ENCODE measurements around the gene GTPBP10.

GRCh38 chr7:90421651-90422050 lies 75.1 kb downstream of the GTPBP10 start:
- no peak for TF ChIP-seq POLR2A (IDR thresholded peaks at IDR 0.05)
- TF ChIP-seq, protein P1, sequence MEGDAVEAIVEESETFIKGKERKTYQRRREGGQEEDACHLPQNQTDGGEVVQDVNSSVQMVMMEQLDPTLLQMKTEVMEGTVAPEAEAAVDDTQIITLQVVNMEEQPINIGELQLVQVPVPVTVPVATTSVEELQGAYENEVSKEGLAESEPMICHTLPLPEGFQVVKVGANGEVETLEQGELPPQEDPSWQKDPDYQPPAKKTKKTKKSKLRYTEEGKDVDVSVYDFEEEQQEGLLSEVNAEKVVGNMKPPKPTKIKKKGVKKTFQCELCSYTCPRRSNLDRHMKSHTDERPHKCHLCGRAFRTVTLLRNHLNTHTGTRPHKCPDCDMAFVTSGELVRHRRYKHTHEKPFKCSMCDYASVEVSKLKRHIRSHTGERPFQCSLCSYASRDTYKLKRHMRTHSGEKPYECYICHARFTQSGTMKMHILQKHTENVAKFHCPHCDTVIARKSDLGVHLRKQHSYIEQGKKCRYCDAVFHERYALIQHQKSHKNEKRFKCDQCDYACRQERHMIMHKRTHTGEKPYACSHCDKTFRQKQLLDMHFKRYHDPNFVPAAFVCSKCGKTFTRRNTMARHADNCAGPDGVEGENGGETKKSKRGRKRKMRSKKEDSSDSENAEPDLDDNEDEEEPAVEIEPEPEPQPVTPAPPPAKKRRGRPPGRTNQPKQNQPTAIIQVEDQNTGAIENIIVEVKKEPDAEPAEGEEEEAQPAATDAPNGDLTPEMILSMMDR (IDR thresholded peaks at IDR 0.05 in 8 of 11, conservative IDR thresholded peaks at IDR 0.05 in 3 of 11), result no peak

Measured in spleen (tissue), 7 donors.